NCI-H2227 (cell line): ENCODE measurements around the gene THSD7A.

ENCODE experiments used
- DNase-seq: peaks from one replicate; lab custom pipeline; 2025; ENCODE audit not compliant: unreplicated experiment; lab: John Stamatoyannopoulos, UW

Gene THSD7A

DNA sequence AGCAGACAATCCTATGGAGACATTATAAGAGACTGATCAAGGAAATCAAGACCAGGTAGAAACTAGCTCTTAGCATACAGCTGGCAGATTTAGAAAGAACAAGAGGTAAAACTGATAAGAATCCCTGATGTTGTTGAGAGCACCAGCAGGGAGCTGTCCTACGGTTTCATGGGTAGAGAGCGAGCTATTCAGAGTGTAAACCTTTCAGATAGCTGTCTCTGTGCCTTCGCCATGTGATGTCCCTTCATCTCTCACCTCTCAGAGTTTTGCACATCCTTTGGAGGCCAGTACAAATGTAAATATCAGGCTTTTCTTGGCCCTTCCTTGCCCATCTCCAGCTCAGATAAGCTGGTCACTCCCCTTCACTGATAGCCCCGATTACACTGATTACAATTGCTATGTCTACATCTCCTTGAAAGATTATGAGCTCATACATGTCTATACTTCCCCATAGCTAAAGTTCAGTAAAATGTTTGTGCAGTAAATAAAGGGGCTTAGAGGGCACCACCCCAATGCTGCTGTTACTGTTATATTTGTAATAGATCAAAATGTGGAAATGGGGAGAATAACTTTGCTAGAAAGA is 21.9 kb downstream of the THSD7A start:
- DNase-seq: no peak

DNA sequence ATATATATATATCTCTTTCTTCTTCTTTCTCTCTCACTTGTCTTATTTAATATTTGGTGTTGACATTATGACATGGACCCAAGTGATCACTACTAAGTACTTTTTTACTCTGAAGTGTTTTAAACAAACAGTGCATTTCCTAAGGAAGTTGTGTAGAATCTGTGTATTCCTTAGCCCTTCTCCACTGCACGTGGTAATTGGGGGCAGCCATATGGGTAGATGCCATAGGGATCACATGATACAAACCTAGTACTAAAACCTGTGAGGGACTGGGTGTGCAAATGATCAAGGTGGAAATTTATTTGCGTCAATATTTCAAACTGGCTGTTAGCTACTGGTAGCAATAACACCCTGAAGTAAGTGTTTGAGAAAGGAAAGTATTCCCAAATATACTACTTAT is 25.0 kb downstream of the THSD7A start:
- no peak for DNase-seq

DNA sequence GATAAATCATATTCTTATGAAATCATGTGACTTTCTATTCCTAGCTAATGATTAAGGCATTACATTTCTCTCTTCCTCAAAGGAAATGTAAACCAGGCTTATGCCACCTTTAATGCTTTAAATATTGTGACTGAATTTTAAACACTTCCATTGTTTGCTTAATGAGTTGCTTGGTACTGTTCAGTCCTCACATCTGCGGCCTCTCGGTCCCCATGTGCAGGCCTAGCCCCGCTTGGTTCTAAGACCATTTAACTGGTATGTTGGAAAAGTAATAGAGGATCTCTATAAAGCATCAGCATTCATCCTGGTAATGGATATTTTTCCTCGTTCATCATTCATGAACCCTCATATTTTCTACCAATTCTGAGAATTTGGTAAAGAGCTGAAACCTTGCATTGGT is 27.4 kb downstream of the THSD7A start:
- DNase-seq: no peak

DNA sequence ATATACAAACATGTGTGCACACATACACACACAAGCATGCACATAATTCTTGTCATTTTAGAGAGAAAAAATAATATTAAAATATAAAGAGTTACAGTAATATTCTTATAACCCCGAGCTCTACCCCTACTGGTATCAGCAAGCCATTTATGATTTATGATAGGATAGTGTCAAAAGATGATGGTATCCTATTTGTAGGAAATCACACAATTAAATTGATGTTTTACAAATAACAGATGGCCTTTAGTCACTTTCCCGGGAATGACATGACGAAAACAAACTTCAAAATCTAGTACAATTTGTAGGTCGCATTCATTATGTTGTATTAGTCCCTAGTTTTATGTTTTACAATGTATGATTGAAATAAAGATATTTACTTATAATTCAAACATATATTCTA is 36.8 kb downstream of the THSD7A start:
- DNase-seq: no peak

DNA sequence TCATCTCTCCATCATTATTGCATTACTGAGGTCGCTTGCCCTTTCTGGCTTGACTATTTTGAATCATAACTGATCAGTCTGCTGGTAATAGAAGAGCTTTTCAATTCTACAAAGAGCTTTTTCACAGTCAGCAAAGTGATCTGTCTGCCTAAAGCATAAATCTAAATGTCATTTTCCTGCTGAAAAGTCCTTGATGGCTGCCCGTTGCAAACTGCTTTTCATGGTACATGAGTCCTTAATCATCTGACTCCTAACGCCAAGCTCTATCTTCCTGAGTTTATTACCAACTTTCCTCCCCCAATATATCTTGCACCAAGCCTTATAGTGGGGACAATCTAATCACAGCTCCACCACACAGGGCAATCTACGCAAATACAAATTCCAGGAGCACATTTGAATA is 39.8 kb downstream of the THSD7A start:
- DNase-seq: peak; percentile 20

DNA sequence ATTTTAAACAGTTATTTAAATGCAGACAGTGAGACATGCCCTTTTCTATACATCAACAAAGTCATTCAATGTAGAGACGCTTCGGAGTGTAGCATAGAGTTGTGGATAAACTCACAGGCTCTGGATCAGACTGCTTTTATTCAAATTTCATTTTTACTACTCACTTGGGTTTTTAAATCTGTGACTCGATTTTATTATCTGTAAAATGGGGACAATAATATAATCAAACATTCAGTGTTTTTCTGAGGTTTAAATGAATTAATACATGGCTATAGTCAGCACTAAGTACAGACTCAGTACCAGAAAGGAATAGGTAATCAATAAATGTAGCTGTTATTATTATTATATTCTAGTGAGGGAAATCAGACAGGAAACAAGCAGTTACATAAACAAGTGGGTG is 43.4 kb downstream of the THSD7A start:
- no peak for DNase-seq

DNA sequence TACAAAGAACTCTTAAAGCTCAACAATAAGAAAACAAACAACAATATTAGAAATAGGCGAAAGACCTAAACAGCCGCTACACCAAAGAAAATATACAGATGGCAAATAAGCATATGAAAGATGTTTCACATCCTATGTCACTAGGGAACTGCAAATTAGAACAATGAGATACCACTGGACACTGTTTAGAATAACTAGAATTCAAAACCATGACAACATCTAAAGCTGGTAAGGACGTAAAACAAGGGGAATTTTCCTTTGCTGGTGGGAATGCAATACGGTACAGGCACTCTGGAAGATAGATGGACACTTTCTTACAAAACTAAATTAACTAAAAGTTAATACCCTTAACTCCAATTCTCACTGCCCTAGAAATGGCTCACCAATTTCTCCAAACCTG is 44.5 kb downstream of the THSD7A start:
- no peak for DNase-seq

DNA sequence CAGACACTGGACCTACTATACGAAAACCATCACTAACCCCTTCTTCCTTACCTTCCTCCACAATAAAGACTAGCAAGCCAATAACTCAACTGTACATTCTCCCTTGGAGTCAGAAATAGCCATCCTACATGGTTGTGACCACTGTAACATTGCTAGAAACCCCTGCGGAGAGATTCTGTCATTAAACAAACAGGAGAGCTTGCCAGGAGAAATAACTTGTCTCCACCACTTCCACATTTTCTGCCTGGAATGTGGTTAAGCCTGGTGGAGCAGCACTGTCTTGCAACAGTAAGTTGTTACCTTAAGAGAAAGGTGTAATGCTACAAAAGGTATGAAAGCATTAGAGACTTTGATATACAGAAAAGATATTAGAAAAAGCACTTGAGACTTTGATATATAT is 45.8 kb downstream of the THSD7A start:
- no peak for DNase-seq

DNA sequence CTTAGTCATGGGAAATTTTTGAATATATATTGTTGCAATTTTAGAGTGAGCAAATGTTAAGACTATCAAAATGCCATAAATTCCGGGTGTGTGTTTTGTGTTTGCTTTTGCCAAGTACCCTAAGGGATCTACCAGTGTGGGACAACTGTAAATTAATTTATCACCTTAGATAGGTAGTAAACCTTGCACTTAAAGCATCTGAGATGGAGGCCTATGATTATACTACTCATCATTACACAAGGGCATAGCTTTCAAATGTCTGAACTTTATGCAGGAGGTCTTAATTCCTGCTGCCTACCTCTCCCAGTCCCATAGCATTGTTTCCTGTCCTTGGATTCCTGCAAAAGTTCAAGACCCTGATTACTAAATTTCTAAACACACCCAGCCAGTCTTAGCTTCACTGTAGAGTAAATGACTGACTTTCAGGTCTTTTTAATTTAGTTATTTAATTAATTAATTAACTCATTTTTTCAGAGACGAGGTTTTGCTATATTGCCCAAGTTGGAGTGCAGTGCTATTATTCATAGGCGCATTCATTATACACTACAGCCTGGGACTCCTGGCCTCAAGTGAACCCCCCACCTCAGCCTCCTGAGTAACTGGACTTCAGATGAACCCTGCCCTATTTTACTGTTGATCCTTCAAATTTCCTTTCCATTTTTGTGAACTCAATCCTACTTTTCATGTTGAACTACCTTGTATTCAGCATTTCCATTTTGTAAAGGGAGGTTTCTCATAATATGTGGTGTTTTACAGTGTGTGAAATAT is 47.0 kb downstream of the THSD7A start:
- DNase-seq: no peak

DNA sequence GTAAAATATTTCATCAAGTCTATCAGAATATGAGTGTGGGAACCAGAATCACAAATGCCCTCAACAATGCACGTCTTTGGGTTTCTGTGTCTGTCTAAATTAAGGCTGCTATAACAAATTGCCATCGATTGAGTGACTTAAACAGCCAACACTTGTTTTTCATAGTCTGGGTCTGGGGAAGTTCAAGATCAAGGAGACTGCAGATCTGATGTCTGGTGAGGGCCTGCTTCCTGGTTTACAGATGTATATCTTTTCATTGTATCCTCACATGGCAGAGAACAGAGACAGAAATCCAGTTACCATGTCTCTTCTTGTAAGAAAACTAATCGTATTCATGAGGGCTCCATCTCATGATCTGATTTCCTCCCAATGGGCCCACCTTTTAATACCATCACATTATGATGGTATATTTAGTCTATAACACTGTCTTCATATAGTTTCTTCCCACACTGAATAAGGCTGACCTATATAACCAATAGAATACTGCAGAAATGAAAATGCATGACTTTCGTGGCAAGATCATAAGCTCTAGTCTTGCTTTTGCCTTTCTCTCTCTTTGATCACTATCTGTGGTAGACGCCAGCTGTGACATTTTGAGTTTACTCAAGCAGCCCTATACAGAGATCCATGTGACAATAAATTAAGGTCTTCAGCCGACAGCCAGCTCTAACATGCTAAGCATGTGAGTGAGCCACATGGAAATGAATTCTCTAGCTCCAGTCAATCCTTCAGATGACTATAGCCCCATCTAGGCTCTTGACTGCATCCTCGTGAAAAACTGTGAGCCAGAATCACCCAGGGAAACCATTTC is 51.9 kb downstream of the THSD7A start:
- no peak for DNase-seq

DNA sequence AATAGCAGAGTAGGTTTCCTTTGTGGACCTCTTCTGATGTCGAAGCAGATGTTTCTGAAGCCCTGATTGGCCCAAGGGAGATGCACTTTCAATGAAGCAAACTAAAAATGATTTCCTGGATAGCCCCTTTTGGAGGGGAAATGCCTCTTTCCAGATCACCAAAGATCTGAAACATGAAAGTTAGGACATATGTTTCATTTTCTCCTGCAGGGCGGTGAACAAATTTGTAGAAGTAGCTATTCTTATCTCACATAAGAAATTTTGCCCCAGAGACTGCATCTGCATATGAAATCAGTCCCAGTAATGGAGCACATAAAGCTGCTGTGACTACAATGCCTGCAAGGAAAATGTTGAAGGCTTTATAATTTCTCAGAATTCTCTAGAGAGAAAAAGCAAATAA is 56.0 kb downstream of the THSD7A start:
- no peak for DNase-seq

DNA sequence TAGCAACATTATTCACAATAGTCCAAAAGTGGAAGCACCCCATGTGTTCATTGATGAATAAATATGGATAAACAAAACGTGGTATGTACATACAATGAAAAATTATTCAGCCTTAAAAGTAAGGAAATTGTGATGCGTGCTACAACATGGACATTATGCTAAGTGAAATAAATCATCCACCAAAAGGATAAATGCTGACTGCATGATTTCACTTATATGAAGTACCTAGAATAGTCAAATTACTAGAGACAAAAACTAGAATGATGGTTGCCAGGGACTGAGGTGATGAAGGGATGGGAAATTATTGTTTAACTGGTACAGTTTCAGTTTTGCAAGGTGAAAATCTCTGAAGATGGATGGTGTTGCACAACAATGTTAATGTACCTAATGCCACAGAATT is 56.6 kb downstream of the THSD7A start:
- no peak for DNase-seq

DNA sequence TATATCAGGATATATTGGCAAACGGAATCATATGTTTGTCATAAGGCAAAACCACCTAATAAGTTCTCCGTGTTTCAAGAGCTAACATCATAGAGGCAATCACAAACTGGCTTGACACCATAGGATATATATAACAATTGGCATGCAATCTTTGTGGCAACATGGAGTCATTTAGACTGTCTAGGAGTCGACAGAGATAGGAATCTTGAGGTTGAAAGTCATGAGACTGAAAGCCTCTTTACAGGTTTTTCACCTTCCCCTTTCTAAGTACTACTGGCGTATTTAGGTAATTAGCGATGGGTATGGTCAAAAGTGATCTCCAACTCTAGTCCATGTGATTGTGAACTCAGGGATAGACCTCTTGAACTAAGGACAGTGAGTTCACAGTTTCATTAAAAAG is 63.7 kb downstream of the THSD7A start:
- no peak for DNase-seq

DNA sequence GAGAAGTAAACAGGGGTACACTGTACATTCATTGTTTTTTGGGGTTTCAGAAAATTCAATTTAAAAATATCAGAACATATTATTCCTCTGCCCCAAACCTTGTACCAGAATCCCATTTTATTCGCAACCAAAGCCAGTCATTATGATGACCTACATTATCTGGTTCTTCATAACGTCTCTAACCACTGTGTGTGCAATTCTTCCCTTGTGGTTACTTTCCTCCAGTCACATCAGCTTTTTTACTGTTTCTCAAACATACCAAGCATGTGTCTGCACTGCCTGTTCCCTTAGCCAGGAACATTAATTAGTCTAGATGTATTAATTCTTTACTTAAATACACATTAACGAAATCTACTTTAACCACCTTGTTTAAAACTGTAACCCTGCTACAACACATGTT is 64.8 kb downstream of the THSD7A start:
- DNase-seq: no peak

DNA sequence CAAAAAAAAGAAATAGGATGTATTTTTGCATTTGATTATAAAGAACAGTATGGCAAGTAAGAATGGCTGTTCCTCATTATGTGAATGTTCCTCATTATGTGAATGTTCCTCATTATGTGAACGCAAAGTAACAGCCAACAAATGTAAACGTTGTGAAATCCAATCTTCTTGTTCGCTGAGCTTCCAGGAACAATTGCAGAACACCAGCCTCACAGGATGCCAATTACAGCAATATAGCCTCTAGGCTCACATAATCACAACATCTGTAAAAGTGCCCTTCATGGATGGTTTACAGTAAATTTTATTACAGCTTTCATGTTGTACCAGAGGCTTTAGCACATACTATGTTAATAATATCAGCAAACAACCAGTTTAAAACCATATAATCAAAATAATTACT is 71.6 kb downstream of the THSD7A start:
- DNase-seq: peak; percentile 49

DNA sequence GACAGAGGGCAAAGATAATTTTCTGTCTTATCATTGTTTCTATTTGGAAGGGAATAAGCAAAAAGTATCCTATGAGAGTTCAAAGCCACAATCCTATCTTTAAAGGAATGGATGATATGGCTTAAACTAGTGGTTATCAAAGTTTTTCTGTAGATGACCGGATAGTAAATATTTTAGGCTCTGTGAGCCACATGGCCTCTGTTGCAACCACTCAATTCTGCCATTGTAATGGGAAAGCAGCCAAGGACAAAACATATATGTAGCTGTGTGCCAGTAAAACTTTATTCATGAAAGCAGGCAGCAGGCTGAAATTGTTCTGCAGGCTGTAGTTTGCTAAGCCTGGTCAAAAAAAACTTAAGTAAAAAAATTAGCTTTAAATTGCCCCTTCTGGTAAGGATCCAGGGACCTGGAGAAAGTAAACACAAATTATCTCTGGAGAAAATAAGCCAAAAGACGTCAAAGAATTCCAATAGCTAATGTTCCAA is 73.3 kb downstream of the THSD7A start:
- no peak for DNase-seq

DNA sequence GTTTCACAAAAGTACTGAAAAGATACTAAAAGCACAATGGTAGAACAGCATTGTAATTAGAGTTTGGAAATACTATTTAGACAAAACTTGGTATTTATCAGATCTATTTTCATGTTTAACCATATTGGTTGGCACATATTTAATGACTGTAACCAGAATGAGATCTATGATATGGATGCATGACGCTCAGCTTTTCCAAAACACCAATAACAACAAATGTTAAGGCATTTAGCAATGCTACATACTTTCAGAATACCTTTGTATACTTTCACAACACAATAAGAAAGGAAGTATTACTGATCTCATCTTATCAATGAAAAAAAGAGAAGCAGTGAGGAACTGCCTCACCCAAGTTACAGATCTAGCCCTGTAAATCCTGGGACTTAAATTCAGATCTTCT is 74.8 kb downstream of the THSD7A start:
- DNase-seq: no peak

DNA sequence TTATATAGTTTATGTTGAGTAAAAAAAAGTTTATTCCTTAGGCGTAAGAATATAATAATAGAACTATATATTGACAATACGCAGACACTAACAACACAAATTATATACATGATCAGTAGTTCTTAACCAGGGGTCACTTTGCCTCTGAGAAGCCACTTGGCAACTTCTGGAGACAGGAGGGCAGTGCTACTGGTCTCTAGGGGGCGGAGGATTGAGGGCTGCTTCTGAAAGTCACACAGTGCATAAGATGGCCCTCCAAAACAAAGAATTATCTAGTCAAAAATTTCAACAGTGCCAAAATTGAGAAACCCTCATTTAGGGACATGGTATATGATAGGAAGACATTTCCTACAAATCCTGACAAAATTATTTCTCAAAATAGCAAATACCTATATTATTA is 77.1 kb downstream of the THSD7A start:
- no peak for DNase-seq

DNA sequence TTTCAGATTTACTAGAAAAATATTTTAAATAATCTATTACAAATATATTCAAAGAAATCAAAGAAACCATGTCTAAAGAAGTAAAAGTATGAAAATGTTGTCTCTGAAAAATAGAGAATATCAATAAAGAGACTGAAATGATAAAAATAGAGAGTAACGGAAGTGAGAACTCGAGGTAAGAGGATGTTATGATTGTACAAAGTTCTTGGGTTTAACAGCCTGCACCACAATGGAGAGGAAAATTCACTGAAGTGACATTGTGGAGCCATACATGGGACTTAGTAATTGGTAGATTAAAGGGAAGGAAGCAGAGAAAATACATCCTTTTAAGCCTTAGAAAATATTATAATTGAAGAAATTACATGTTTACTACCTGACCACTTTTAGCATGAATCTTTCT is 77.9 kb downstream of the THSD7A start:
- peak; percentile 28 for DNase-seq

DNA sequence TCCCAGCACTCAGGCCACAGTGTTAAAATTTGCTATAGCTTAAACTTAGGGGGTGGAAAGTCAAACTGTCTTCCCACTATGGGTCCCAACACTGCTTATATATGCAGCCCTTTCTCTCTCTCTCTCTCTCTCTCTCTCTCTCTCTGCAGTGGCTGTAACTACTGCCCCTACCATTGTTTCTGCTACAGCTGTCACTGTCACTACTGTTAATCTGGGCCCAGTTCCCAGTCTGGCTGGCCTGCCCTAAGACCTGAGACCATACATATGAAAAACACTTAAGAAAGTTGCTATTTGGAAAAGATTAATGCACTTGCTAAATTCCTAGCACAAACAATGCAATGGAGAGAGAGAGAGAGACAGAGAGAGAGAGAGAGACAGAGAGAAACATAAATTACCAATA is 78.6 kb downstream of the THSD7A start:
- DNase-seq: no peak

DNA sequence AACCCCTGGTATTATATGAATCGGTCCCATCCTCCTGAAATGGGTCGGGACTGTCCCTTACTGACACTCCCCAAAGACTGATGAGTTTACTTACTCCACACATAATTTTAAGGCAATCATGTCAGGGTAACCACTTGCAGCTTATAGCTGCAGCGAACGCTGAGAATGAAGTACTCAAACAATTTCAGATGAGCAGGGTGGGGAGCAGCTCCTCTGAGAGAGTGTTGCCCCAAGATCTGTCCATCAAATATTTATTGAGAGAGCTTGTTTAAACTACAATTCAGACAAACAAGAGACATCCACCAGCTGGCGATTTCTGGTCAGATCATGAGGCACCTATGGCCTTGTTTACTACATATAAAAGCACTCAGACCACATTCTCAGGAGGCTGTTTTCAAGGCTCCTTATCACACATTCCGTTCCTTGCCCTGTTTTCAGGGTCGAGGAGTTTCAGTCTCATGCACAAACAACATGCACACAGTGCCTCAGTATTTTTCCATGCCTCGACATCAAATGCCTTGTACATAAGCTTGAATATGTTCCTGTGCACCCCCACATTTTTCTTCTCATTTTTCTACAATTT is 80.1 kb downstream of the THSD7A start:
- DNase-seq: no peak

DNA sequence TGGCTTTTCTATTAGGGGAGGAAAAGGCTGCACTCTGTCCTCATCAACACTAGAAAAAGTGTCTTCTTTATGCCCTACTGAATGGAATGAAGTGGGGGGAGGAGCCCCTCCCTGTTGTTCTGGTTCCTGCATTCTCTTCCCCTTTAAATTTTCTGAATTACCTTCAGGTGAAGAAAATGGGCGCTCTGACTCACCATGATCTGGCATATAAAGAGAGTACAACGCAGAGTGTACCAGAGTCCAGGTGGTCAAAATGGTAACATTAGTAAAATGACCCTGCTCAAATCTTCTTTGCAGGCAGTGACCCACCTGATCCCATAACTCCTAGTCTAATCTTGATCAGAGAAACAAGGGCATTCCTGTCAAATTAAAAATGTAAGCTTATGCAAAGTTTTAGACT is 80.7 kb downstream of the THSD7A start:
- no peak for DNase-seq
